ENCODE measurements around the gene HMSD.

GRCh38 chr18:63977040-63977439, 27.9 kb downstream of the HMSD start:
- TF ChIP-seq CHD2 (IDR thresholded peaks at IDR 0.05; ENCODE audit: low read length, partially characterized antibody) (no peak), CTCF (IDR thresholded peaks at IDR 0.05) (no peak), ZBTB33 (IDR thresholded peaks at IDR 0.05; ENCODE audit: borderline replicate concordance, low read depth) (no peak), YY1 (IDR thresholded peaks at IDR 0.05; ENCODE audit: low read depth) (no peak), JUND (IDR thresholded peaks at IDR 0.05) (no peak), NFIC (IDR thresholded peaks at IDR 0.05; ENCODE audit: borderline replicate concordance) (no peak), IRF3 (IDR thresholded peaks at IDR 0.05; ENCODE audit: low read depth, low read length) (no peak), EP300 (IDR thresholded peaks at IDR 0.05; ENCODE audit: borderline replicate concordance in 1 of 2, low read depth in 1 of 2, low read length in 1 of 2) (no peak), POLR2AphosphoS5 (IDR thresholded peaks at IDR 0.05; ENCODE audit: low read depth, low read length) (no peak), NRF1 (IDR thresholded peaks at IDR 0.05; ENCODE audit: low read depth, low read length) (no peak), MAX (IDR thresholded peaks at IDR 0.05; ENCODE audit: low read depth) (no peak), SIN3A (IDR thresholded peaks at IDR 0.05; ENCODE audit: borderline replicate concordance, low read depth, low read length) (no peak)
